Neural cell (in vitro differentiated cells): Measurements from ENCODE around the gene LTBP1. TPM values are rescaled to one million over a fixed set of nuclear protein-coding genes. Genes with fewer than 3 reads are reported as not detected.

ENCODE experiments used
- H2AFZ ChIP-seq: fragments of 200-600, 300-800 bp; sonication (generic), shearing (Covaris generic); 2 replicates; pipeline ENCODE4 v1.6.0; 2014; ENCODE audit warnings: low read depth, mild to moderate bottlenecking, antibody characterized with exemption, low read length, moderate library complexity
- H3F3A ChIP-seq: fragments of 200-600 bp; shearing (Covaris generic); 2 replicates; pipeline ENCODE4 v1.6.1; 2016; ENCODE audit warnings: mild to moderate bottlenecking, moderate library complexity, mixed read lengths, antibody characterized with exemption, low read length; ENCODE audit not compliant: insufficient read depth, poor library complexity, severe bottlenecking
- H3K27ac ChIP-seq: fragments of 200-600, 300-800 bp; sonication (generic), shearing (Covaris generic); 2 replicates; pipeline ENCODE4 v1.5.1; 2014; ENCODE audit warnings: mild to moderate bottlenecking, low read length, moderate library complexity
- H3K27me3 ChIP-seq: fragments of 300-800, 200-600 bp; sonication (generic), shearing (Covaris generic); 2 replicates; pipeline ENCODE4 v1.6.0; 2014; ENCODE audit warnings: mild to moderate bottlenecking, low read depth, low read length, moderate library complexity; ENCODE audit not compliant: insufficient read depth
- H3K36me3 ChIP-seq: fragments of 300-800, 200-600 bp; sonication (generic), shearing (Covaris generic); 2 replicates; pipeline ENCODE4 v1.5.1; 2014; ENCODE audit warnings: mild to moderate bottlenecking, antibody characterized with exemption, low read length, moderate library complexity; ENCODE audit not compliant: insufficient read depth
- H3K4me2 ChIP-seq: fragments of 300-800, 200-600 bp; sonication (generic), shearing (Covaris generic); 2 replicates; pipeline ENCODE4 v1.6.0; 2014; ENCODE audit warnings: mild to moderate bottlenecking, low read length
- H3K4me3 ChIP-seq: fragments of 300-800, 200-600 bp; sonication (generic), shearing (Covaris generic); 2 replicates; pipeline ENCODE4 v1.5.1; 2014; ENCODE audit warnings: mild to moderate bottlenecking, low read length, moderate library complexity
- H3K79me2 ChIP-seq: fragments of 200-600 bp; shearing (Covaris generic); replicated peaks from 2 replicates; pipeline ENCODE4 v1.6.0; 2014; ENCODE audit warnings: mild to moderate bottlenecking, low read length, moderate library complexity; ENCODE audit not compliant: insufficient read depth
- H3K9ac ChIP-seq: fragments of 300-800, 200-600 bp; sonication (generic), shearing (Covaris generic); 2 replicates; pipeline ENCODE4 v1.6.1; 2016; ENCODE audit warnings: mild to moderate bottlenecking, low read length, mixed read lengths
- H3K9me2 ChIP-seq: fragments of 200-600 bp; shearing (Covaris generic); 2 replicates; pipeline ENCODE4 v1.6.1; 2016; ENCODE audit warnings: mild to moderate bottlenecking, low read length, mixed read lengths; ENCODE audit not compliant: insufficient read depth
- H3K9me3 ChIP-seq: fragments of 200-600, 300-800 bp; sonication (generic), shearing (Covaris generic); 2 replicates; pipeline ENCODE4 v1.6.1; 2016; ENCODE audit warnings: mild to moderate bottlenecking, mixed run types, low read length, moderate library complexity, mixed read lengths
- H4K20me1 ChIP-seq: fragments of 200-600 bp; shearing (Covaris generic); 2 replicates; pipeline ENCODE4 v1.6.1; 2016; ENCODE audit warnings: mild to moderate bottlenecking, mixed run types; ENCODE audit not compliant: insufficient read depth
- EP300 ChIP-seq: fragments of 450-650 bp; conservative IDR thresholded peaks from 2 replicates; pipeline ENCODE4 v1.6.1; 2014; ENCODE audit warnings: antibody characterized with exemption, mild to moderate bottlenecking, moderate library complexity; ENCODE audit not compliant: poor library complexity, severe bottlenecking
- EZH2 ChIP-seq: fragments of 200-600, 300-800 bp; shearing (Covaris generic), sonication (generic); IDR thresholded peaks from 2 replicates; pipeline ENCODE4 v1.6.1; 2014; ENCODE audit warnings: antibody characterized with exemption, low read length, borderline replicate concordance, mild to moderate bottlenecking; ENCODE audit not compliant: insufficient read depth, poor library complexity, severe bottlenecking
- MXI1 ChIP-seq: fragments of 450-650 bp; conservative IDR thresholded peaks from 2 replicates; pipeline ENCODE4 v1.6.1; 2014; ENCODE audit warnings: antibody characterized with exemption, mild to moderate bottlenecking; ENCODE audit not compliant: poor library complexity, severe bottlenecking
- POLR2AphosphoS5 ChIP-seq: IDR thresholded peaks from 2 replicates; pipeline ENCODE4 v1.6.1; 2012
- RAD21 ChIP-seq: fragments of 450-650 bp; conservative IDR thresholded peaks from 2 replicates; pipeline ENCODE4 v1.6.1; 2014; ENCODE audit warnings: antibody characterized with exemption, mild to moderate bottlenecking, moderate library complexity
- SMC3 ChIP-seq: fragments of 450-650 bp; conservative IDR thresholded peaks from 2 replicates; pipeline ENCODE4 v1.6.1; 2014; ENCODE audit warnings: antibody characterized with exemption, mild to moderate bottlenecking, moderate library complexity; ENCODE audit not compliant: poor library complexity
- TAF1 ChIP-seq: IDR thresholded peaks from 2 replicates; pipeline ENCODE4 v1.6.1; 2012; ENCODE audit warnings: low read depth
- polyA plus RNA-seq: library from polyadenylated mRNA; depleted of rRNA; stranded (reverse); fragments of >200 nt; gene quantifications from 2 replicates; pipeline ENCODE4 v1.2.3, GENCODE V29; 2014
- TF ChIP-seq, protein P1 (sequence below): IDR thresholded peaks from 2 replicates; pipeline ENCODE4 v1.6.1; 2012; ENCODE audit warnings: borderline replicate concordance
- TF ChIP-seq, protein P2 (sequence below): fragments of 450-650 bp; IDR thresholded peaks from 2 replicates; pipeline ENCODE4 v1.5.1; 2014; ENCODE audit warnings: antibody characterized with exemption, mild to moderate bottlenecking, moderate library complexity; ENCODE audit not compliant: poor library complexity, severe bottlenecking

The LTBP1 gene
- polyA plus RNA-seq, 1 donor from 2014 or later = 1.8 TPM

DNA sequence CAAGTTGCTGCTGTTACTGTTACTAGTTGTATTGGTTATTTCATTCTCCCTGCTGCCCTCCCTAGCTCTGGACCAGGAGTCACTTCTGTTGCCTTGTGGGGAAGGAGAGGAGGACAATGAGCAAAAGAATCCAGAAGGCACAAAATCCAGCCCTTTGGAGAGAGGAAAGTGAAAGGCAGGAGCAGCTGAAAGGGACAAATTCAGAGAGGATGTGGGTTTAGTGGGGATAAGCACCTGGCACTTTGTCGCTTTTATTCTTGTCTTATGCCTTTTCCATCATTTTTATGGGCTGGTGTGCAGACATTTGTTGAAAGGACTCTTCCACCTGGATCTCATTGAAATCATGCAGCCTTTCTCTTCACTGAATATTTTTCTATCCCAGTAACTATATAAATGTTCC lies 24.3 kb upstream of the LTBP1 start:
- no peak for TF ChIP-seq SMC3
- TF ChIP-seq TAF1 = no peak
- TF ChIP-seq EP300 = no peak
- no peak for TF ChIP-seq EZH2
- TF ChIP-seq, protein P1, sequence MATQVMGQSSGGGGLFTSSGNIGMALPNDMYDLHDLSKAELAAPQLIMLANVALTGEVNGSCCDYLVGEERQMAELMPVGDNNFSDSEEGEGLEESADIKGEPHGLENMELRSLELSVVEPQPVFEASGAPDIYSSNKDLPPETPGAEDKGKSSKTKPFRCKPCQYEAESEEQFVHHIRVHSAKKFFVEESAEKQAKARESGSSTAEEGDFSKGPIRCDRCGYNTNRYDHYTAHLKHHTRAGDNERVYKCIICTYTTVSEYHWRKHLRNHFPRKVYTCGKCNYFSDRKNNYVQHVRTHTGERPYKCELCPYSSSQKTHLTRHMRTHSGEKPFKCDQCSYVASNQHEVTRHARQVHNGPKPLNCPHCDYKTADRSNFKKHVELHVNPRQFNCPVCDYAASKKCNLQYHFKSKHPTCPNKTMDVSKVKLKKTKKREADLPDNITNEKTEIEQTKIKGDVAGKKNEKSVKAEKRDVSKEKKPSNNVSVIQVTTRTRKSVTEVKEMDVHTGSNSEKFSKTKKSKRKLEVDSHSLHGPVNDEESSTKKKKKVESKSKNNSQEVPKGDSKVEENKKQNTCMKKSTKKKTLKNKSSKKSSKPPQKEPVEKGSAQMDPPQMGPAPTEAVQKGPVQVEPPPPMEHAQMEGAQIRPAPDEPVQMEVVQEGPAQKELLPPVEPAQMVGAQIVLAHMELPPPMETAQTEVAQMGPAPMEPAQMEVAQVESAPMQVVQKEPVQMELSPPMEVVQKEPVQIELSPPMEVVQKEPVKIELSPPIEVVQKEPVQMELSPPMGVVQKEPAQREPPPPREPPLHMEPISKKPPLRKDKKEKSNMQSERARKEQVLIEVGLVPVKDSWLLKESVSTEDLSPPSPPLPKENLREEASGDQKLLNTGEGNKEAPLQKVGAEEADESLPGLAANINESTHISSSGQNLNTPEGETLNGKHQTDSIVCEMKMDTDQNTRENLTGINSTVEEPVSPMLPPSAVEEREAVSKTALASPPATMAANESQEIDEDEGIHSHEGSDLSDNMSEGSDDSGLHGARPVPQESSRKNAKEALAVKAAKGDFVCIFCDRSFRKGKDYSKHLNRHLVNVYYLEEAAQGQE = no peak
- TF ChIP-seq, protein P2, sequence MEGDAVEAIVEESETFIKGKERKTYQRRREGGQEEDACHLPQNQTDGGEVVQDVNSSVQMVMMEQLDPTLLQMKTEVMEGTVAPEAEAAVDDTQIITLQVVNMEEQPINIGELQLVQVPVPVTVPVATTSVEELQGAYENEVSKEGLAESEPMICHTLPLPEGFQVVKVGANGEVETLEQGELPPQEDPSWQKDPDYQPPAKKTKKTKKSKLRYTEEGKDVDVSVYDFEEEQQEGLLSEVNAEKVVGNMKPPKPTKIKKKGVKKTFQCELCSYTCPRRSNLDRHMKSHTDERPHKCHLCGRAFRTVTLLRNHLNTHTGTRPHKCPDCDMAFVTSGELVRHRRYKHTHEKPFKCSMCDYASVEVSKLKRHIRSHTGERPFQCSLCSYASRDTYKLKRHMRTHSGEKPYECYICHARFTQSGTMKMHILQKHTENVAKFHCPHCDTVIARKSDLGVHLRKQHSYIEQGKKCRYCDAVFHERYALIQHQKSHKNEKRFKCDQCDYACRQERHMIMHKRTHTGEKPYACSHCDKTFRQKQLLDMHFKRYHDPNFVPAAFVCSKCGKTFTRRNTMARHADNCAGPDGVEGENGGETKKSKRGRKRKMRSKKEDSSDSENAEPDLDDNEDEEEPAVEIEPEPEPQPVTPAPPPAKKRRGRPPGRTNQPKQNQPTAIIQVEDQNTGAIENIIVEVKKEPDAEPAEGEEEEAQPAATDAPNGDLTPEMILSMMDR = no peak
- no peak for TF ChIP-seq MXI1
- no peak for TF ChIP-seq POLR2AphosphoS5
- no peak for TF ChIP-seq RAD21
- H3K9ac ChIP-seq = no peak overlapping the region
- no peaks in the 10 kb centered on the region for H3F3A ChIP-seq
- no peak overlapping the region for H3K4me2 ChIP-seq
- H3K36me3 ChIP-seq = no peaks in the 10 kb centered on the region
- no peaks in the 10 kb centered on the region for H3K27me3 ChIP-seq
- no peaks in the 10 kb centered on the region for H3K79me2 ChIP-seq
- H2AFZ ChIP-seq = no peak overlapping the region
- no peaks in the 10 kb centered on the region for H3K9me2 ChIP-seq
- no peak overlapping the region for H3K4me3 ChIP-seq
- no peaks in the 10 kb centered on the region for H3K9me3 ChIP-seq
- H4K20me1 ChIP-seq = no peaks in the 10 kb centered on the region
- H3K27ac ChIP-seq = no peak overlapping the region

DNA sequence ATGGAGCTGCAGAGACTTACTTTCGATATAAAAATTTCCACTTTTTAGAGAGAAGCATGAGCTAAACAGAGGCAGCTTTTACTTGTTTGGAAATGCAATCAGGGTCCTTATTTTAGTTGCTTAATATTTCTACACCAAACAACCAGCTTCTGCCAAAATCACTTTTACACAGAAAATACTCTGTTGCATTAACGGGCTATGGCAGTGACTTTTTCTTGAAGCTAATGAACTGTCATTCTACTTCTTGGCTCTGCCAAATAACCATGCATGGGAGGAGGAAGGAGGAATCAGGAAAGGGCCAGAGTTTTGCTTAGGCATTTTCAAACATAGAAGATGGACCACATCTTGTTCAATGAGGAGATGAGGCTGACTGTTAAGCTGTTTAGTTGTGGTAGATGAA lies 23.6 kb upstream of the LTBP1 start:
- no peak overlapping the region for H3K27ac ChIP-seq
- no peaks in the 10 kb centered on the region for H3K79me2 ChIP-seq
- H3K27me3 ChIP-seq = no peaks in the 10 kb centered on the region
- no peak overlapping the region for H3K4me2 ChIP-seq
- no peaks in the 10 kb centered on the region for H3F3A ChIP-seq
- H3K9me3 ChIP-seq = no peaks in the 10 kb centered on the region
- H4K20me1 ChIP-seq = no peaks in the 10 kb centered on the region
- no peaks in the 10 kb centered on the region for H3K9me2 ChIP-seq
- no peak overlapping the region for H3K9ac ChIP-seq
- no peak overlapping the region for H3K4me3 ChIP-seq
- no peak overlapping the region for H2AFZ ChIP-seq
- no peaks in the 10 kb centered on the region for H3K36me3 ChIP-seq
- TF ChIP-seq POLR2AphosphoS5 = no peak
- no peak for TF ChIP-seq MXI1
- no peak for TF ChIP-seq TAF1
- TF ChIP-seq, protein P2 = no peak
- TF ChIP-seq RAD21 = no peak
- TF ChIP-seq, protein P1 = no peak
- TF ChIP-seq SMC3 = no peak
- no peak for TF ChIP-seq EZH2
- TF ChIP-seq EP300 = no peak
